GM23338 (cell line): ENCODE results near the gene ZNF394. TPM values are rescaled to one million over a fixed set of nuclear protein-coding genes. Genes with fewer than 3 reads are reported as not detected.
A peak's percentile ranks its signal among the peaks of the same experiment; 100 is the strongest.

ENCODE experiments used
- ATAC-seq: fragments of 200-7000 bp; cut with Tn5 transposase; 3 replicates; pipeline ENCODE4 v1.9.1; 2020
- DNase-seq: peaks from one replicate; pipeline ENCODE4 v3.0.0-alpha.2; 2015; ENCODE audit warnings: low spot score
- H2AFZ ChIP-seq: fragments of 200-600 bp; sonication (generic); 2 replicates; pipeline ENCODE4 v1.8.0; 2016; ENCODE audit warnings: antibody characterized with exemption, mild to moderate bottlenecking, moderate library complexity
- H3F3A ChIP-seq: fragments of 200-600 bp; sonication (generic); replicated peaks from 2 replicates; pipeline ENCODE4 v1.8.0; 2017; ENCODE audit warnings: antibody characterized with exemption, mixed run types, low read depth
- H3K27ac ChIP-seq: fragments of 200-600 bp; sonication (generic); 2 replicates; pipeline ENCODE4 v1.6.1; 2016; ENCODE audit warnings: low read depth
- H3K27me3 ChIP-seq: fragments of 200-600 bp; sonication (generic); 2 replicates; pipeline ENCODE4 v1.8.0; 2016; ENCODE audit warnings: mild to moderate bottlenecking, mixed run types, moderate library complexity; ENCODE audit not compliant: insufficient read depth
- H3K36me3 ChIP-seq: fragments of 200-600 bp; sonication (generic); 2 replicates; pipeline ENCODE4 v1.8.0; 2016; ENCODE audit warnings: mild to moderate bottlenecking; ENCODE audit not compliant: insufficient read depth
- H3K4me1 ChIP-seq: fragments of 200-600 bp; sonication (generic); 2 replicates; pipeline ENCODE4 v1.8.0; 2016; ENCODE audit warnings: mild to moderate bottlenecking, moderate library complexity; ENCODE audit not compliant: insufficient read depth
- H3K4me2 ChIP-seq: fragments of 200-600 bp; sonication (generic); 2 replicates; pipeline ENCODE4 v1.7.1; 2017; ENCODE audit warnings: mixed run types
- H3K4me3 ChIP-seq: fragments of 200-600 bp; sonication (generic); 2 replicates; pipeline ENCODE4 v1.6.1; 2016; ENCODE audit warnings: mixed run types
- H3K79me2 ChIP-seq: fragments of 200-600 bp; sonication (generic); replicated peaks from 2 replicates; pipeline ENCODE4 v1.8.0; 2017; ENCODE audit warnings: mild to moderate bottlenecking; ENCODE audit not compliant: insufficient read depth
- H3K9me2 ChIP-seq: fragments of 200-600 bp; sonication (generic); 2 replicates; pipeline ENCODE4 v1.8.0; 2017; ENCODE audit not compliant: insufficient read depth
- H4K20me1 ChIP-seq: fragments of 200-600 bp; sonication (generic); replicated peaks from 2 replicates; pipeline ENCODE4 v1.8.0; 2017; ENCODE audit warnings: mild to moderate bottlenecking; ENCODE audit not compliant: insufficient read depth
- H3K27ac Mint-ChIP-seq: 2 replicates; pipeline ENCODE4 v1.8.0; 2020; ENCODE audit warnings: inconsistent platforms, mild to moderate bottlenecking, moderate library complexity, mixed read lengths
- H3K27me3 Mint-ChIP-seq: 3 replicates; pipeline ENCODE4 v1.8.0; 2022; ENCODE audit warnings: low read depth, mild to moderate bottlenecking, moderate library complexity, mixed read lengths, inconsistent platforms; ENCODE audit not compliant: insufficient read depth, poor library complexity
- H3K36me3 Mint-ChIP-seq: 3 replicates; pipeline ENCODE4 v1.8.0; 2021; ENCODE audit warnings: low read depth, mild to moderate bottlenecking, inconsistent platforms, moderate library complexity, mixed read lengths
- H3K4me1 Mint-ChIP-seq: 3 replicates; pipeline ENCODE4 v1.8.0; 2020; ENCODE audit warnings: mild to moderate bottlenecking, inconsistent platforms, mixed read lengths
- H3K4me3 Mint-ChIP-seq: 3 replicates; pipeline ENCODE4 v1.8.0; 2021; ENCODE audit warnings: moderate library complexity, mild to moderate bottlenecking, inconsistent platforms, mixed read lengths
- H3K9me3 Mint-ChIP-seq: 3 replicates; pipeline ENCODE4 v1.8.0; 2020; ENCODE audit warnings: moderate library complexity, mild to moderate bottlenecking, inconsistent platforms, mixed read lengths
- CREB1 ChIP-seq: fragments of 250-450 bp; sonication (Bioruptor Pico); IDR thresholded peaks from 2 replicates; pipeline ENCODE4 v1.5.0; 2020; ENCODE audit warnings: low read depth, mild to moderate bottlenecking, moderate library complexity
- CTCF ChIP-seq, 2 experiments: fragments of 200-600 bp in 1 of 2; sonication (generic) in 1 of 2; conservative IDR thresholded peaks; 2 replicates each; pipeline versions ENCODE4 v1.5.1 to v1.6.1; 2016 to 2017; ENCODE audit warnings: antibody characterized with exemption in 2 of 2, low read depth in 2 of 2, mild to moderate bottlenecking in 2 of 2, moderate library complexity in 1 of 2
- ETS1 ChIP-seq: IDR thresholded peaks from 2 replicates; pipeline ENCODE4 v1.6.1; 2016; ENCODE audit warnings: antibody characterized with exemption
- EZH2 ChIP-seq: fragments of 200-600 bp; sonication (generic); IDR thresholded peaks from one replicate; pipeline ENCODE4 v1.8.0; 2017; ENCODE audit warnings: antibody characterized with exemption, mild to moderate bottlenecking, low read depth; ENCODE audit not compliant: unreplicated experiment
- EZH2phosphoT487 ChIP-seq: fragments of 200-600 bp; sonication (generic); IDR thresholded peaks from one replicate; pipeline ENCODE4 v1.8.1; 2018; ENCODE audit warnings: antibody characterized with exemption; ENCODE audit not compliant: unreplicated experiment
- JUNB ChIP-seq: IDR thresholded peaks from one replicate; pipeline ENCODE4 v1.6.1; 2016; ENCODE audit warnings: antibody characterized with exemption; ENCODE audit not compliant: unreplicated experiment
- NANOG ChIP-seq: IDR thresholded peaks from 2 replicates; pipeline ENCODE4 v1.6.1; 2016; ENCODE audit warnings: antibody characterized with exemption, borderline replicate concordance
- POLR2AphosphoS5 ChIP-seq: IDR thresholded peaks from 2 replicates; pipeline ENCODE4 v1.6.1; 2016; ENCODE audit warnings: antibody characterized with exemption, low read depth
- STAT1 ChIP-seq: IDR thresholded peaks from one replicate; pipeline ENCODE4 v1.6.1; 2016; ENCODE audit warnings: antibody characterized with exemption; ENCODE audit not compliant: unreplicated experiment
- ZNF114 ChIP-seq: fragments of 250-450 bp; sonication (Bioruptor Pico); IDR thresholded peaks from 2 replicates; pipeline ENCODE4 v1.5.0; 2020; ENCODE audit warnings: mild to moderate bottlenecking, moderate library complexity
- ZNF331 ChIP-seq: fragments of 250-450 bp; sonication (Bioruptor Pico); IDR thresholded peaks from 2 replicates; pipeline ENCODE4 v1.5.0; 2020; ENCODE audit warnings: low read depth, mild to moderate bottlenecking, moderate library complexity
- polyA plus RNA-seq: library from polyadenylated mRNA; unstranded; fragments of >200 nt; fragmentation: Nextera tagmentation; extraction: Ambion mirVana; gene quantifications from 2 replicates; pipeline ENCODE4 v1.2.1, GENCODE V29; 2016
- total RNA-seq: library from RNA; depleted of rRNA; stranded (reverse); fragments of >200 nt; shearing (Covaris generic); gene quantifications from 2 replicates; pipeline ENCODE4 v1.2.3, GENCODE V29; 2014
- TF ChIP-seq, protein P1 (sequence below): IDR thresholded peaks from one replicate; pipeline ENCODE4 v1.6.1; 2018; ENCODE audit warnings: antibody characterized with exemption; ENCODE audit not compliant: unreplicated experiment
- TF ChIP-seq, protein P2 (sequence below): fragments of 250-450 bp; sonication (Bioruptor Pico); IDR thresholded peaks from 2 replicates; pipeline ENCODE4 v1.5.0; 2020; ENCODE audit warnings: mild to moderate bottlenecking, moderate library complexity

ZNF394 gene
- total and polyA plus RNA-seq, 2 experiments from 2014 or later: 12.6 to 26.9 TPM

DNA sequence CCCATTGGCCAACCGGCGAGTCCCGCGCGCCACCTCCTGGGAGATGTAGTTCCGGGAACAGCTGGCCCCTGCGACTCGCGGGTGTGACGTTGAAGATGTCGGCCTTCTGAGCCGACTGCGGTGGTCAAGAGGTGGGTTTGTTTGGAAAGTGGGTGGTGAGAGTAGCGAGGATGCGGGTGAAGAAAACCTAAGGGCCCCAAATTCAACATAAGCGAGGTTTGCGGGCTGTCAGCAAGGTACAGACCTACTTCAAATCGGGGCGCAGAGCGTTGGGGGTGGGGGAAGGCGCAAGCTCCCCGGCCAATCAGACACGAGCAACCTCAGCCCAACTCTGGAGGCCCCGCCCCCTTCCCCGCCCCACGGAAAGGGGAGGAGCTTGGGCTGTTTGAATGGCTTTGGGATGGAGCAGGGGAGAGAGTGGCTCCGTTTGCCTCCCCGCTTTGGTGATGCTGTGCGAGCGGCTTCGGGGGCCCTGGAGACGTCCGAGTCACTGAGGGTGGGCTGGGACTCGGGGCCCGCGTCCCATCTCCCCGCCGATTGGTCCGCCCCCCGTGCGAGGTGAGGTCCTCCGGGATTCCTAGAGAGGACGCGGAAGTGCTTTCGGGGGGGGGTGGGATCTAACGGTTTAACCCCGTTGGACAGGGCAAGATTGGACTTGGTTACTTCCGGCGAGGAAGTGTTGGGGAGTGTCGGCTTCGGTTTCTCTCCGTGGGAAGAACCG is 4.7 kb upstream of the ZNF394 start, which contains the start of gene ZKSCAN5:
ZKSCAN5 (plus strand) TSS at position 60 of the 721 bp plus-strand sequence. CDS start 1,383 bp downstream, outside the sequence.
- H3K4me3 ChIP-seq: peak within 1 kb of the TSS; percentile 88
- peak within 1 kb of the TSS; percentile 94 for H3K27ac ChIP-seq
- Mint-ChIP-seq H3K36me3 (peaks cover 14% of the 10 kb centered on the region), H3K27ac (peak within 1 kb of the TSS; percentile 98), H3K9me3 (peaks cover 9% of the 10 kb centered on the region; the same call in 1 of the 3 replicates), H3K4me3 (peak within 1 kb of the TSS; percentile 91), H3K27me3 (peaks cover 7% of the 10 kb centered on the region), H3K4me1 (peaks cover 14% of the 10 kb centered on the region)
- DNase-seq: peak; percentile 95
- H3K27me3 ChIP-seq: no peaks in the 10 kb centered on the region
- no peaks in the 10 kb centered on the region for H3K36me3 ChIP-seq
- H3K79me2 ChIP-seq: peaks cover 50% of the 10 kb centered on the region
- peaks cover 16% of the 10 kb centered on the region; the same call in 1 of the 2 replicates for H3F3A ChIP-seq
- peak within 1 kb of the TSS; percentile 85 for H3K4me2 ChIP-seq
- H2AFZ ChIP-seq: peak within 1 kb of the TSS; percentile 98
- TF ChIP-seq CREB1 (CRISPR knock-in tag) (peak; percentile 85), CTCF (conservative IDR thresholded peaks at IDR 0.05; ENCODE audit: low read depth in 2 of 2) (no peak), EZH2phosphoT487 (no peak), POLR2AphosphoS5 (peak; percentile 71), ZNF331 (CRISPR knock-in tag) (no peak), JUNB (no peak), ETS1 (peak; percentile 68), NANOG (no peak), ZNF114 (CRISPR knock-in tag) (no peak), EZH2 (no peak), STAT1 (no peak)
- TF ChIP-seq, protein P1, sequence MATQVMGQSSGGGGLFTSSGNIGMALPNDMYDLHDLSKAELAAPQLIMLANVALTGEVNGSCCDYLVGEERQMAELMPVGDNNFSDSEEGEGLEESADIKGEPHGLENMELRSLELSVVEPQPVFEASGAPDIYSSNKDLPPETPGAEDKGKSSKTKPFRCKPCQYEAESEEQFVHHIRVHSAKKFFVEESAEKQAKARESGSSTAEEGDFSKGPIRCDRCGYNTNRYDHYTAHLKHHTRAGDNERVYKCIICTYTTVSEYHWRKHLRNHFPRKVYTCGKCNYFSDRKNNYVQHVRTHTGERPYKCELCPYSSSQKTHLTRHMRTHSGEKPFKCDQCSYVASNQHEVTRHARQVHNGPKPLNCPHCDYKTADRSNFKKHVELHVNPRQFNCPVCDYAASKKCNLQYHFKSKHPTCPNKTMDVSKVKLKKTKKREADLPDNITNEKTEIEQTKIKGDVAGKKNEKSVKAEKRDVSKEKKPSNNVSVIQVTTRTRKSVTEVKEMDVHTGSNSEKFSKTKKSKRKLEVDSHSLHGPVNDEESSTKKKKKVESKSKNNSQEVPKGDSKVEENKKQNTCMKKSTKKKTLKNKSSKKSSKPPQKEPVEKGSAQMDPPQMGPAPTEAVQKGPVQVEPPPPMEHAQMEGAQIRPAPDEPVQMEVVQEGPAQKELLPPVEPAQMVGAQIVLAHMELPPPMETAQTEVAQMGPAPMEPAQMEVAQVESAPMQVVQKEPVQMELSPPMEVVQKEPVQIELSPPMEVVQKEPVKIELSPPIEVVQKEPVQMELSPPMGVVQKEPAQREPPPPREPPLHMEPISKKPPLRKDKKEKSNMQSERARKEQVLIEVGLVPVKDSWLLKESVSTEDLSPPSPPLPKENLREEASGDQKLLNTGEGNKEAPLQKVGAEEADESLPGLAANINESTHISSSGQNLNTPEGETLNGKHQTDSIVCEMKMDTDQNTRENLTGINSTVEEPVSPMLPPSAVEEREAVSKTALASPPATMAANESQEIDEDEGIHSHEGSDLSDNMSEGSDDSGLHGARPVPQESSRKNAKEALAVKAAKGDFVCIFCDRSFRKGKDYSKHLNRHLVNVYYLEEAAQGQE: no peak
- TF ChIP-seq, protein P2, sequence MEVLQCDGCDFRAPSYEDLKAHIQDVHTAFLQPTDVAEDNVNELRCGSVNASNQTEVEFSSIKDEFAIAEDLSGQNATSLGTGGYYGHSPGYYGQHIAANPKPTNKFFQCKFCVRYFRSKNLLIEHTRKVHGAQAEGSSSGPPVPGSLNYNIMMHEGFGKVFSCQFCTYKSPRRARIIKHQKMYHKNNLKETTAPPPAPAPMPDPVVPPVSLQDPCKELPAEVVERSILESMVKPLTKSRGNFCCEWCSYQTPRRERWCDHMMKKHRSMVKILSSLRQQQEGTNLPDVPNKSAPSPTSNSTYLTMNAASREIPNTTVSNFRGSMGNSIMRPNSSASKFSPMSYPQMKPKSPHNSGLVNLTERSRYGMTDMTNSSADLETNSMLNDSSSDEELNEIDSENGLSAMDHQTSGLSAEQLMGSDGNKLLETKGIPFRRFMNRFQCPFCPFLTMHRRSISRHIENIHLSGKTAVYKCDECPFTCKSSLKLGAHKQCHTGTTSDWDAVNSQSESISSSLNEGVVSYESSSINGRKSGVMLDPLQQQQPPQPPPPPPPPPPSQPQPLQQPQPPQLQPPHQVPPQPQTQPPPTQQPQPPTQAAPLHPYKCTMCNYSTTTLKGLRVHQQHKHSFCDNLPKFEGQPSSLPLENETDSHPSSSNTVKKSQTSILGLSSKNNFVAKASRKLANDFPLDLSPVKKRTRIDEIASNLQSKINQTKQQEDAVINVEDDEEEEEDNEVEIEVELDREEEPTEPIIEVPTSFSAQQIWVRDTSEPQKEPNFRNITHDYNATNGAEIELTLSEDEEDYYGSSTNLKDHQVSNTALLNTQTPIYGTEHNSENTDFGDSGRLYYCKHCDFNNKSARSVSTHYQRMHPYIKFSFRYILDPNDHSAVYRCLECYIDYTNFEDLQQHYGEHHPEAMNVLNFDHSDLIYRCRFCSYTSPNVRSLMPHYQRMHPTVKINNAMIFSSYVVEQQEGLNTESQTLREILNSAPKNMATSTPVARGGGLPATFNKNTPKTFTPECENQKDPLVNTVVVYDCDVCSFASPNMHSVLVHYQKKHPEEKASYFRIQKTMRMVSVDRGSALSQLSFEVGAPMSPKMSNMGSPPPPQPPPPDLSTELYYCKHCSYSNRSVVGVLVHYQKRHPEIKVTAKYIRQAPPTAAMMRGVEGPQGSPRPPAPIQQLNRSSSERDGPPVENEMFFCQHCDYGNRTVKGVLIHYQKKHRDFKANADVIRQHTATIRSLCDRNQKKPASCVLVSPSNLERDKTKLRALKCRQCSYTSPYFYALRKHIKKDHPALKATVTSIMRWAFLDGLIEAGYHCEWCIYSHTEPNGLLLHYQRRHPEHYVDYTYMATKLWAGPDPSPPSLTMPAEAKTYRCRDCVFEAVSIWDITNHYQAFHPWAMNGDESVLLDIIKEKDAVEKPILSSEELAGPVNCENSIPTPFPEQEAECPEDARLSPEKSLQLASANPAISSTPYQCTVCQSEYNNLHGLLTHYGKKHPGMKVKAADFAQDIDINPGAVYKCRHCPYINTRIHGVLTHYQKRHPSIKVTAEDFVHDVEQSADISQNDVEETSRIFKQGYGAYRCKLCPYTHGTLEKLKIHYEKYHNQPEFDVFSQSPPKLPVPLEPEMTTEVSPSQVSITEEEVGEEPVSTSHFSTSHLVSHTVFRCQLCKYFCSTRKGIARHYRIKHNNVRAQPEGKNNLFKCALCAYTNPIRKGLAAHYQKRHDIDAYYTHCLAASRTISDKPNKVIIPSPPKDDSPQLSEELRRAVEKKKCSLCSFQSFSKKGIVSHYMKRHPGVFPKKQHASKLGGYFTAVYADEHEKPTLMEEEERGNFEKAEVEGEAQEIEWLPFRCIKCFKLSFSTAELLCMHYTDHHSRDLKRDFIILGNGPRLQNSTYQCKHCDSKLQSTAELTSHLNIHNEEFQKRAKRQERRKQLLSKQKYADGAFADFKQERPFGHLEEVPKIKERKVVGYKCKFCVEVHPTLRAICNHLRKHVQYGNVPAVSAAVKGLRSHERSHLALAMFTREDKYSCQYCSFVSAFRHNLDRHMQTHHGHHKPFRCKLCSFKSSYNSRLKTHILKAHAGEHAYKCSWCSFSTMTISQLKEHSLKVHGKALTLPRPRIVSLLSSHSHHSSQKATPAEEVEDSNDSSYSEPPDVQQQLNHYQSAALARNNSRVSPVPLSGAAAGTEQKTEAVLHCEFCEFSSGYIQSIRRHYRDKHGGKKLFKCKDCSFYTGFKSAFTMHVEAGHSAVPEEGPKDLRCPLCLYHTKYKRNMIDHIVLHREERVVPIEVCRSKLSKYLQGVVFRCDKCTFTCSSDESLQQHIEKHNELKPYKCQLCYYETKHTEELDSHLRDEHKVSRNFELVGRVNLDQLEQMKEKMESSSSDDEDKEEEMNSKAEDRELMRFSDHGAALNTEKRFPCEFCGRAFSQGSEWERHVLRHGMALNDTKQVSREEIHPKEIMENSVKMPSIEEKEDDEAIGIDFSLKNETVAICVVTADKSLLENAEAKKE: no peak
- peaks cover 17% of the 10 kb centered on the region for H3K4me1 ChIP-seq
- H4K20me1 ChIP-seq: peaks cover under 1% of the 10 kb centered on the region; the same call in 1 of the 2 replicates
- ATAC-seq: peak; percentile 64
- H3K9me2 ChIP-seq: no peaks in the 10 kb centered on the region
